Colonic mucosa (tissue), 4 donors: ENCODE measurements around the gene NOSTRIN. TPM values are rescaled to one million over a fixed set of nuclear protein-coding genes. Genes with fewer than 3 reads are reported as not detected.

Experiments used
- DNase-seq: peaks from one replicate; pipeline ENCODE4 v3.0.0-alpha.2; 2020
- H3K27ac ChIP-seq: fragments of 200-600 bp; one replicate; pipeline ENCODE4 v1.8.0; 2021
- H3K27me3 ChIP-seq: fragments of 200-600 bp; one replicate; pipeline ENCODE4 v1.8.0; 2021
- H3K36me3 ChIP-seq: fragments of 200-600 bp; one replicate; pipeline ENCODE4 v1.8.0; 2021
- H3K4me1 ChIP-seq: fragments of 200-600 bp; one replicate; pipeline ENCODE4 v1.8.0; 2021; ENCODE audit warnings: mild to moderate bottlenecking
- H3K4me3 ChIP-seq: fragments of 200-600 bp; one replicate; pipeline ENCODE4 v1.8.0; 2021
- H3K9ac ChIP-seq, 2 donors: one replicate each; pipeline ENCODE4 v1.7.0; 2013; ENCODE audit warnings: control low read depth in 2 of 2, low read depth in 2 of 2, low read length in 2 of 2
- H3K9me3 ChIP-seq: fragments of 200-600 bp; one replicate; pipeline ENCODE4 v1.8.0; 2021
- CTCF ChIP-seq: fragments of 200-600 bp; IDR thresholded peaks from one replicate; pipeline ENCODE4 v1.8.0; 2022; ENCODE audit warnings: antibody characterized with exemption, mild to moderate bottlenecking
- intact Hi-C: fragments of 100-400 bp; cut with DNase I; formaldehyde crosslinking; loops from one replicate; pipeline ENCODE4 v1.14.1; 2022
- total RNA-seq, 2 donors: library from RNA; stranded (reverse); fragmentation: NEBNext Ultra II Directional in 1 of 2; extraction: Animal tissue kit (Norgen Biotek cat#: 25700) in 1 of 2; gene quantifications; one replicate each; pipeline ENCODE4 v1.2.1, GENCODE V29; 2021
- donor health status: healthy.
- donor health status: DM: no; HTN: no; CAD: no.
- donor health status: DM: no; HTN: no; CAD: no.

The NOSTRIN gene
- total RNA-seq, 2 donors from 2014 or later: 29.0 to 37.2 TPM

DNA sequence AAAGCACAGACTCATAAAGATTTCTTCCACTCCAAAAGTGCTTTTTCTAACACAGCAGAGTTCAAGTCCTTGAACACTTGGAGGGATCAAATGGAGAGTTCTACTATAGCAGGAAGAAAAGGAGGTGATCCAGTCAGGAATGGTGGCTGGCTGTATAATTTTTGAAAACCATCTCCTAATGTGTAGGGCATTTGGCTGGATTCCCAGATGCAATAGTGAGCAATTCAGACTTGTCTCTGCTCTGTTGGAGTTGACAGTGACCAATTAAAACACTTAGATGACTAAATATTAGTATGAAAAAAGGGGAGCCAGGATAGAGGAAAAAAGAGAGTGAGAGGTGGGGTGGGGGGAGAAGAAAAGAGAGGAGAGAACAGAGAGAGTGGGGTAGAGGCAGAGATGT lies 93.3 kb downstream of the NOSTRIN start:
- Histone ChIP-seq H3K9me3 (no peaks in the 10 kb centered on the region), H3K27ac (no peak overlapping the region), H3K36me3 (no peaks in the 10 kb centered on the region), H3K27me3 (no peaks in the 10 kb centered on the region), H3K4me1 (no peaks in the 10 kb centered on the region), H3K9ac (no peak overlapping the region), H3K4me3 (no peak overlapping the region)
- intact Hi-C loops: no loop called here
- TF ChIP-seq CTCF: no peak
- DNase-seq: no peak

DNA sequence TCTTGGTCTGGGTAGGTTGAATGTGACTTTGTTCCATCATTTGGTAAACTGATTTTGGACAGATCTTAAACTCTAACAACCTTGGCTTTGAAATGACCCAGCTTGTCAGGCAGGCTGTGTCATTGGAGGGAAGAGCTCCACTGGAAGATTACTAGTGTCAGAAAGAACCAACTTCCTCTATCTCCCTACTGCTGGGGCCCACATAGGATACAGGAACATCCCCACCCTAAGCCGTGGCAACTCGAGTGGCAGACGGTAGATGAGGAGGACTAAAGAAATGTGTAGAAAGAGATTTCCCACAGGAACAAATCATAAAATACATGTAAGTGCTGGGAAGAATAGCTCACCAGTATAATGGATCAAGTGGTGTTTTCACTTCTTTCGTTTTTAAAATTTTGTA lies 94.3 kb downstream of the NOSTRIN start:
- no peak overlapping the region for H3K4me3 ChIP-seq
- H3K9me3 ChIP-seq: no peaks in the 10 kb centered on the region
- H3K9ac ChIP-seq: no peak overlapping the region
- H3K4me1 ChIP-seq: no peaks in the 10 kb centered on the region
- no peak overlapping the region for H3K27ac ChIP-seq
- intact Hi-C loops: no loop called here
- DNase-seq: no peak
- no peak for TF ChIP-seq CTCF
- no peaks in the 10 kb centered on the region for H3K36me3 ChIP-seq
- H3K27me3 ChIP-seq: no peaks in the 10 kb centered on the region

DNA sequence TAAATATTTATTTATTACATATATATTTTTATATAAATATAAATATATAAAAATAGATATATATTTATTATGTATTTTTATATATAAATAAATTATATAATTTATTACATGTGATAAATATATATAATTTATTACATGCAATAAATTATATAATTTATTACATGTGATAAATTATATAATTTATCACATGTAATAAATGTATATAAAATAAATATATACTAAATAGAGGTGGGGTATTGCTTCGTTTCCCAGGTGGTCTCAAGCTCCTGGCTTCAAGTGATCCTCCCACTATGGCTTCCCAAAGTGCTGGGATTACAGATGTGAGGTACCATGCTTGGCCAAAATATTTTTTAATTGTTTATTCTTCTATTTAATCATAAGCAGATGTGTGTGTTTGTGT lies 95.0 kb downstream of the NOSTRIN start:
- intact Hi-C loops: no loop called here
- H3K4me3 ChIP-seq: no peak overlapping the region
- no peaks in the 10 kb centered on the region for H3K9me3 ChIP-seq
- no peaks in the 10 kb centered on the region for H3K4me1 ChIP-seq
- H3K36me3 ChIP-seq: no peaks in the 10 kb centered on the region
- H3K27me3 ChIP-seq: no peaks in the 10 kb centered on the region
- no peak overlapping the region for H3K27ac ChIP-seq
- TF ChIP-seq CTCF: no peak
- DNase-seq: no peak
- no peak overlapping the region for H3K9ac ChIP-seq

DNA sequence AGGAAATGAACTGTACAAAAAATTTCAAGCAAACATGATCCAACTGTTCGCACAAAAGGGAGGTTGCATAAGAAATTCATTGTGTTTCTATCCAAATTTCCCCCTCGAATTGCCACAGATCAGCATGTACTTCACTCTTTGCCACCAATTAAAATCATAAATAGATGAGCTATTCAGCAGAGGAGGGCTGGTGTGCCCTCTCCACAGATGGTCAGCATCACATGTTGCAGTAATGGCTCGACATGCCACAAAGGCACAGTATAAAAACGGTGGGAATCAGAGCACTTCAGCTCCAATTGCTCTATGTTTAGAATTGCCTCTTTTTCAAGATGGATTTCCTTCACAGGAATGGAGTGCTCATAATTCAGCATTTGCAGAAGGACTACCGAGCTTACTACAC lies 98.6 kb downstream of the NOSTRIN start, which contains the start of gene G6PC2:
G6PC2 (plus strand) TSS at position 289 of the 400 bp plus-strand sequence; CDS start at position 330, 41 bp downstream.
- DNase-seq: no peak
- H3K36me3 ChIP-seq: no peaks in the 10 kb centered on the region
- H3K27ac ChIP-seq: no peak within 1 kb of the TSS
- TF ChIP-seq CTCF: no peak
- H3K4me3 ChIP-seq: no peak within 1 kb of the TSS
- H3K9me3 ChIP-seq: no peaks in the 10 kb centered on the region
- no peaks in the 10 kb centered on the region for H3K4me1 ChIP-seq
- no peaks in the 10 kb centered on the region for H3K27me3 ChIP-seq
- intact Hi-C loops: no loop called here
- H3K9ac ChIP-seq: no peak within 1 kb of the TSS

DNA sequence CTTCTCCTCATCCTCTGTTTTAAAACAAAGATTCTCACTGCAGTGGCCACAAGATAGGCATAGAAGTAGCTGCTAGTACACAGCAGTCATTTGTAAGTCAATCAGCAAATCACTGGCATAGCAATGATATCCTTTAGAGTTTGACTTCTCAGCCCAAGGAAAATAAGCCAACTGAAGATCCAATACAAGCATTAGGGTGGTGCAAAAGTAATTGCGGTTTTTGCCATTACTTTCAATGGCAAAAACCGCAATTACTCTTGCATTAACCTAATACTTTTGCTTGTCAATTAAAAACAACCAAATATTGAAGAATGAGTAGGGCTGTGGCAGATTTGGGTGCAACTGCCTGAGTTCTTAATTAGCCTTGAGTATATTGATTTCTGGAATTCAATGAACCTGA lies 101.5 kb downstream of the NOSTRIN start:
- Histone ChIP-seq H3K9me3 (no peaks in the 10 kb centered on the region), H3K27me3 (no peaks in the 10 kb centered on the region), H3K36me3 (no peaks in the 10 kb centered on the region), H3K9ac (no peak overlapping the region), H3K27ac (no peak overlapping the region), H3K4me1 (no peaks in the 10 kb centered on the region), H3K4me3 (no peak overlapping the region)
- no peak for TF ChIP-seq CTCF
- no peak for DNase-seq
- intact Hi-C loops: no loop called here

GRCh38 chr2:168904358-168904757 lies 101.9 kb downstream of the NOSTRIN start:
- Histone ChIP-seq H3K9ac (no peak overlapping the region), H3K27ac (no peak overlapping the region), H3K27me3 (no peaks in the 10 kb centered on the region), H3K9me3 (no peaks in the 10 kb centered on the region), H3K4me1 (no peaks in the 10 kb centered on the region), H3K4me3 (no peak overlapping the region), H3K36me3 (no peaks in the 10 kb centered on the region)
- intact Hi-C loops: no loop called here
- TF ChIP-seq CTCF: no peak
- no peak for DNase-seq
